A549 (cell line): ENCODE results near the gene CNPY4.

Experiments
- HMGXB4 ChIP-seq: fragments of 250-450 bp; sonication (Bioruptor Pico); IDR thresholded peaks from 2 replicates; pipeline ENCODE4 v1.5.0; 2021; ENCODE audit warnings: mild to moderate bottlenecking, moderate library complexity, borderline replicate concordance
- TP53 ChIP-seq: fragments of 250-450 bp; sonication (Bioruptor Pico); IDR thresholded peaks from 2 replicates; pipeline ENCODE4 v1.5.0; 2021; ENCODE audit warnings: mild to moderate bottlenecking, moderate library complexity

- TF ChIP-seq TP53 (CRISPR knock-in tag), result no peak
- no peak for TF ChIP-seq HMGXB4
Observed at GRCh38 chr7:100115026-100115425, 4.4 kb upstream of the CNPY4 start.
